HG02642 (cell line): ENCODE results near the gene AGAP1.

Source experiments
- ATAC-seq: cut with Tn5 transposase; IDR thresholded peaks from one replicate; pipeline ENCODE4 v1.9.1; 2021; ENCODE audit warnings: mild to moderate bottlenecking; ENCODE audit not compliant: unreplicated experiment, poor library complexity

AGAP1 gene

GRCh38 chr2:235618039-235618438, 124.2 kb downstream of the AGAP1 start:
- no peak for ATAC-seq

DNA sequence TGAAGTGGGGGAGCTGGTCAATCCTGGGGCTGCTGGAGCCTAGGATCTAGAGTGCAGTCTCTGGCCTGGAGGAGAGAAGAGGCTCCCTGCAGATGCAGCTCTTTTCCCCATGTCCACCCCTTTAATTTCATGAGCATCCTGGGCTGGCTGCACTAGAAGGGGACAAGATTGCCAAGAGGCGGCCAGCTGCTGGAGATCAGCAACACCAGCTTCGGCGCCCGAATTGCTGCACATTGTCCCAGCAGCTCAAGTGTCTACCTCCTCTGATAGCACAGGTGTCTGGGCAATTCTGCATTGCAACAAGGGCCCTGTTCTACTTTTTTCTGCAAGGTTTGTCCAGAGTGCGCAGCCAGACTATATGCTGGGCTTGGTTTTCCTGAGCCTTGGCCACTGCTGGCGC, 125.7 kb downstream of the AGAP1 start:
- no peak for ATAC-seq

DNA sequence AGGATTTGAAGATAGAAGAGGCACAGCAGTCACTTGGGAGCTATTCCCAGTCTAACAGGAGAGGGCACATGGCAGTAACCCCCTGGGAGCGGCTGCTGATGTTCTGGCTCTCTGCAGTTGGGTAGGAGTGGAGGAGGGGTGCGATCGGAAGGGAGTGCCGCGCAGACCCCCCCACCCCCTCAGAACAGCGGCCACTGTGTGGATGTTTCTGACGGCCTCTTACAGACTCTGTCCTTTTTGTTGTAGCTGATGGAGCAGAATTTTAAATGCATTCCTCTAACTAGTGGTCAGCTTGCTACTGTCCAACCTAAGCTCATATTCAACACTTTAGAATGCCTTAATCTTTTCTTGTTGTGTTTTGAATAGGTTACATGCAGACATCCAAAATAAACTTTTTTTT, 127.9 kb downstream of the AGAP1 start:
- no peak for ATAC-seq

DNA sequence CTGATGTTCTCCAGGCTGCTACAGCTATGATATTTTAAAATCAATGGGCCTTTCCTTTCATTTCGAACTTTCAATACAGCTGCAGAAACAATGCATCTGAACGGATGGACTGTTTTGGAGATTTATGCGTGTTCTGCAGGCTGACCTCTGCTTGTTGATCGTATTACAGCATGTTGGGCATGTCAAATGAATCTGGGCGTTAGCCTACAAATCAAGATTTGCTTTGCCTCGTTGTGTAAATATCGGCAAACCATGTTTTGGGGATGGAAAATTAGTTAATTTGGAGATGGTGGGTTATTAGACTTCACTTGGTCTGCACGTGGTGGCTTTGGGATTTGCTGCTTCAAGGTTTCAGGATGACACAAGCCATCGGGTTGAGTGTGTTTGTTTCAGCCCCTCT, 129.3 kb downstream of the AGAP1 start:
- no peak for ATAC-seq

- ATAC-seq: no peak
Observed at GRCh38 chr2:235623752-235624151, 129.9 kb downstream of the AGAP1 start.

DNA sequence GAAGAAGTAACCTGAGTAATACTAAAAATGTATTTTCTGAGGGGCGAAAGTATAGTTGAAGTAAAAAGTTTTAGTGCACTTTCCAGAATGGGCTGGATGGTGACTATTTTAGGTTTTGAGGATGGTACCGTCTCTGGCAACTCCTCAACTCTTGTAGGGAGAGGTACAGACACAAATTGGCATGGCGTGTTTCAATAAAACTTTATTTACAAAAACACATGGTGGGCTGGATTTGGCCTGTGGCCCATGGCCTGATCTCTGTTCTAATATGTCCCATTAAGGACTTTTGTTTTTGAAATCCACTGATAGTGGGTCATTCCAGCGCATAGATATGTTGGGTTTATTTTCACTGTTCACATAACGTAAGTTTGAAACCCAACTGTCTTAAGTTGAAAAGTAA, 132.8 kb downstream of the AGAP1 start:
- ATAC-seq: no peak

DNA sequence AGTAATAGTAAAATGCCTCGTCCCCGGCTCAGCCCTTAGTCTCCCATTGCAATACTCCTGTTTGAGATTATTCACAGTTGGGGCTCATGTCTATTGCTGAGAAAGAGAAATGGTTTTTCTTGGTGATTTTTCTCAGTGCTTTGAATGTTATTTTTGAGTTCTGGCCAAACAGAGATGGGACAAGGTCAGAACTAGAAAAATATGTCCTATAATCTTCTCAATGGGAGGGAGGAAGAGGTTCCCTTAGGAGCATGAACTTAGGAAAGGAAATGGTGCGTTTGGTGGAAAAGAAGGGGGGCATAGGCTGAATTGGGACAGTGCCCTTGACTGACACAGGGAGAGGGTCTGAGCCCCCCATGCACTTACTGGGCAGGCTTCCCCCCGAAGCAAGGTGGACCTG, 133.8 kb downstream of the AGAP1 start:
- ATAC-seq: no peak

- no peak for ATAC-seq
Observed at GRCh38 chr2:235630718-235631296, 137.0 kb downstream of the AGAP1 start.

- no peak for ATAC-seq
Observed at GRCh38 chr2:235634435-235635158, 140.8 kb downstream of the AGAP1 start.

- no peak for ATAC-seq
Observed at GRCh38 chr2:235636546-235636945, 142.7 kb downstream of the AGAP1 start.

DNA sequence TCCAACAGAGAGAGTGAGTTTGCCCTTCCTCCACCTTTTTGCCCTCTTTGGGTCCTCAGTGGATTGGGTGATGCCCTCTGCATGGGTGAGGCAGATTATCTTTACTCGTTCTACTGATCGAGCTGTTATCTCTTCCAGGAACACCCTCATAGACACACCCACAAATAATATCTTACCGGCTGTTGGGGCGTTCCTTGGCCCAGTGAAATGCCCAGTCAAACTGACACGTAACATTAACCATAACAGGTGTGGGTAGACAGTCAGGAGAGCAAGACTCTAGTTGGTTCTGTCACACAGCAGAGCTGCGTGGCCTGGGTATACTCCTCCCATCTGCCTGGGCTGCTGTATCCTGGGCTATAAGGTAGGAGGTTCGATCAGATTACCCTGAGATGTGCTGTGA, 144.1 kb downstream of the AGAP1 start:
- no peak for ATAC-seq

- no peak for ATAC-seq
Observed at GRCh38 chr2:235638541-235639427, 144.9 kb downstream of the AGAP1 start.

GRCh38 chr2:235639428-235639773, 145.6 kb downstream of the AGAP1 start:
- ATAC-seq: no peak

DNA sequence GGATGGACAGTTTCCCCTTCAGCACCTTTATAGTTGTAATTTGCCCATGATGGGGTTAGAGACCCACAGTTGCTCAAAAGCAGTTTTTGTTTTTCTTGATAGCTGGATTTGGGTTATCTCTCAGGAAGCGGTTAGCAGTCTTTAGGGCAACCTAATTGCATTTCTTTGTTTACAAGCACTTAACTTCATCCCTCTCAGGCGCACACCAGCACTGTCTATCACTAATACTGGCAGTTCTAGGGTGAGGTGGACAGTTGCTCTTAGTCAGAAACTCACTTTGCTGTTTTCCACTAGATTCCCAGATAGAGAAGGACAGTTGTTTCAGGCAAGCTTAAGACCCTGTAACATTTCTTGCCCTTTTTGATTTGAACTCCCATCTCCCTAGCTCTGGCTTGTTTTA, 146.0 kb downstream of the AGAP1 start:
- no peak for ATAC-seq

DNA sequence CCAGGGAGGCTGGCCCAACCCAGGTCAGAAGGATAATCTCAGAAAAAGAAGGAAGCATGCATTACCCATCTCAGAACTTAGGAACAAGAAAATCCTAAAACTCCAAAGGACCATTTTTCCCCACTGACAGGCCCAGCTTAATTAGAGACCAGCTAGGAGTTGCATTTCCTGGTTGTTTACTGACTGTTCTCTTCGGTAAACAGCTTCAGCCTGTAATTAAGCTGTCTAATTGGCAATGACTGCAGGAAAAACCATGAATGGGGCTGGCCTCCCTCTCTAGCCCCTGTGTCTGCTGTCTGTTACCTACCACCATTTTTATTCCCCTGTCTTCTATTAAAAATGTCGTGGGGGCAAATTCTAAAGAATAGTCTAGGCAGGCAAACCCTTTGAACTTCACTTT, 146.5 kb downstream of the AGAP1 start:
- no peak for ATAC-seq

DNA sequence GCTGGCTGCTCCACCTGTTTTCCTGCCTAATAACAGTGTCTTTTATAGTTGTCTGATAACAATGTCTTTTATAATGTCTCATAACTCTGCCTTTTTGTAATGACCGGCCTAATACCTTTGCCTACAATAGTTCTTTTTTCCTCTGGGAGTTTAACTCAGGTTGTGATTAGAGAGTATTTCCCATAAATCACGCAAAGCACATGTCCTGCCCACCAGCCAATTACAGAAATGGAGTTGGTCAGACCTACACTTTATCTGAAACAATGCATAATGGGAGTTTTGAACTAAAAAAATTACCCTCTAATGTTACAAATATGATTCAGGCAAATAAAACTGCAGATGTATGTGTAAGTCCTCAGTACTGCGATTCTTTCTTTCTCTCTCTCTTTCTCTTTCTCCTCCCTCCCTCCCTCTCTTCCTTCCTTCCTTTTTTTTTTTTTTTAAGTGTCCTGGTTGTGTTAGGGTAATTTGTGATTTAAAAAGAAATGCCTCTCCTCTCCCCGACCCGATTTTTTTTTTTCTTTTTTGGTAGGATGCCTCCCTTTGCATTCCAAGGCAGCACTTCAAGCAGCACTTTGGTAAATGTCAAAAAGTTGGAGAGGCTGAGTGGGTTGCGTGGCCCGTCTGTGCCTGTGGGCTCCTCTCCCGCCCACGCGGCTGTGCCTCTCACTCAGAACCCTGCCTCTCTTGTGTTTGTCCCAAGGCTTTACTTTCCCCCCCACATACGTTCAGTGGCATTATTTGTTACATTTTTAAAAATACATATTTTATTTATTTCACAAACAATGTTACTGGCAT, 147.3 kb downstream of the AGAP1 start:
- ATAC-seq: no peak

GRCh38 chr2:235641956-235642355, 148.1 kb downstream of the AGAP1 start:
- no peak for ATAC-seq

DNA sequence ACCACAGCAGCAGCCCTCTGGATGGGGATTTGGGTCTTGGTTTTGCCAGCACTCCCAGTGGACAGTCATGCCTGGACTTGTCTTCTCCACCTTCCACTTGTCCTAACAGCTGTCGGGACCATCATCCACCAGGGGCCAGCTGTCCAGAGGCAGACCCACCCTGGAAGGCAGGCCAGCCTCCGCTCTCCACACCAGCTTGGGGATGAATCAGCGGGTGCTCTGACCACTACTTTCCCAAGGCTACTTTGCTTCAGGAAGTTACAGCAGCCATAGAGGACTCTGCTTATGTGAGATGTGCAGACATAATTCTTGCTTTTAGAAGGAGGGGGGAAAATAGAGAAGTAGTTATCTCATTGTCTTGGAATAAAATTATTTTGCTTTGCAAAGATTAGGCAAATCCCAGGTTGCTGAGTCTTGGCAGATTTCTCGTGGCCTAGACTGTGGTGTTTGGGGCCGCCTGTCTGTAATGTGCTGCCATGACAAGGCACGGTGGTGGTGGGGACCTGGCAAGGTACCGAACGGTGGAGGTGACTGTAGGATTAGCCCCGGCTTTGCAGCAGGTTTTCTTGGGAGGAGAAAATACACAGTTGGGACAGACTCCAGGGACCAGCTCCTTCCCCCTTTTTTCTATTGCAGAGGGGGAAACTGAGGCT, 148.7 kb downstream of the AGAP1 start:
- no peak for ATAC-seq

DNA sequence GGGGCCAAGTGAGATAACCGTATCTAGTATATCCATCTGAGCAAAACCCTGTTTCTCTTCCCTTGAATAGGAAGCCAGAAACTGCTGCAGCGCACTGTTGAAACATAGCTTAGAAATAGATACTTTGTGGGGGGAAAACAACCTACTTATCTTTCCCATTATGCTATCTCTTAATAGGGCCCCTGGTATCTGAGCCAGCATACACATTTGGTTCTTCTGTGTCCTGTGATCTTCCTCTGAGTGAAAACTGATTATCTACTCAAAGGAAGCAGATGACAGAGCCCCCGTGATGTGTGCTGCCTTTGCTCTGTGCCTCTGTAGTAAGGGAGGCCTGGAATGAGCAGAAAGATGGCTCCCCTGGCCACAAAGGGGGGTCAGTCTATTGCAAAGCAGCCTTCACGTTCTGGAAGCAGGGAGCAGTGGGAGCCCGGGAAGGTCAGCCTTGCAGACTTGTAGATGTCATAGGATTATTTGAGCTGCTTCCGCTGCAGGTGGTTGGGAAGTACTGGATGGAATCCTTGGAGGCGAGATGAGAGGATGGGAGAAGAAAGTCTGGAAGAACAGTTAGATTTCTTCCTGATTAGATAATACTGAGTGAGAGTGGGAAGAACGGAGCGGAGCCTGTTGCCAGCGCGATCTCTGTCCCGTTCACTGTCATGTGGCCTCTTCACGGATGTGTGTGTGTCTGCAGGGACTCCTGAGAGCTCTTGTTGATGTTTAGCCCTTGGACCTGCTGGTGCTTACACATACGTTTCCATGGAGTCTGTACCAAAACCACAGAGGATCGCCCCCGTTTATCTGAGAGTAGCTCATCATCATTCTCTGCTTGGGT, 150.1 kb downstream of the AGAP1 start:
- no peak for ATAC-seq
